SK-N-SH (cell line): ENCODE results near the gene TOM1L1. TPM values are rescaled to one million over a fixed set of nuclear protein-coding genes. Genes with fewer than 3 reads are reported as not detected.

Experiments used
- CTCF ChIA-PET: fragments of 300-600, 350-600 bp; formaldehyde crosslinking; extraction: SDS; loops from one replicate; lab custom pipeline; 2021; lab: Yijun Ruan, JAX
- POLR2A ChIA-PET: fragments of 350-600 bp; sonication (Branson Sonifier 250); formaldehyde crosslinking; extraction: SDS; loops from one replicate; lab custom pipeline; 2020; ENCODE audit warnings: antibody characterized with exemption, inconsistent platforms; lab: Yijun Ruan, JAX
- DNase-seq: peaks from one replicate; pipeline ENCODE4 v3.0.0; 2012
- H2AFZ ChIP-seq: fragments of 200-600 bp; sonication (generic); 2 replicates; pipeline ENCODE4 v1.8.1; 2016; ENCODE audit warnings: antibody characterized with exemption, mild to moderate bottlenecking, low read depth
- H3F3A ChIP-seq: fragments of 200-600 bp; sonication (generic); replicated peaks from 2 replicates; pipeline ENCODE3; 2016; ENCODE audit warnings: antibody characterized with exemption, mild to moderate bottlenecking; ENCODE audit not compliant: insufficient read depth
- H3K27ac ChIP-seq, 2 experiments: fragments of 200-500 bp in 1 of 2; fragments of 200-600 bp in 1 of 2; sonication (Bioruptor generic) in 1 of 2; sonication (generic), shearing (Covaris generic) in 1 of 2; 2 replicates each; pipeline versions ENCODE4 v1.5.1 to v1.6.1; 2014 to 2016; ENCODE audit warnings: low read depth in 2 of 2, inconsistent platforms in 1 of 2, low read length in 1 of 2, mild to moderate bottlenecking in 1 of 2, mixed read lengths in 1 of 2
- H3K27me3 ChIP-seq: fragments of 200-600 bp; sonication (generic), shearing (Covaris generic); 2 replicates; pipeline ENCODE4 v1.6.1; 2016; ENCODE audit warnings: mixed run types; ENCODE audit not compliant: insufficient read depth
- H3K36me3 ChIP-seq, 2 experiments: fragments of 200-500 bp in 1 of 2; fragments of 200-600 bp in 1 of 2; sonication (Bioruptor generic) in 1 of 2; sonication (generic) in 1 of 2; replicated peaks in 1 of 2; 2 replicates each; pipeline versions ENCODE3 to v1.5.1; 2014 to 2016; ENCODE audit warnings: low read length in 1 of 2, mild to moderate bottlenecking in 1 of 2; ENCODE audit not compliant: insufficient read depth in 2 of 2, control insufficient read depth in 1 of 2
- H3K4me1 ChIP-seq, 2 experiments: fragments of 200-500 bp in 1 of 2; fragments of 200-600 bp in 1 of 2; sonication (Bioruptor generic) in 1 of 2; sonication (generic), shearing (Covaris generic) in 1 of 2; 2 replicates each; pipeline versions ENCODE4 v1.5.1 to v1.6.1; 2014 to 2016; ENCODE audit warnings: low read depth in 1 of 2, low read length in 1 of 2, mixed run types in 1 of 2; ENCODE audit not compliant: insufficient read depth in 2 of 2, control insufficient read depth in 1 of 2
- H3K4me2 ChIP-seq: fragments of 200-600 bp; sonication (generic), shearing (Covaris generic); 2 replicates; pipeline ENCODE4 v1.6.1; 2017; ENCODE audit warnings: mixed run types
- H3K4me3 ChIP-seq, 2 experiments: fragments of 200-500 bp in 1 of 2; fragments of 200-600 bp in 1 of 2; sonication (Bioruptor generic) in 1 of 2; sonication (generic), shearing (Covaris generic) in 1 of 2; 2 replicates each; pipeline versions ENCODE4 v1.5.1 to v1.8.1; 2014 to 2016; ENCODE audit warnings: low read depth in 2 of 2, inconsistent platforms in 1 of 2, low read length in 1 of 2, mild to moderate bottlenecking in 1 of 2, mixed read lengths in 1 of 2, moderate library complexity in 1 of 2
- H3K79me2 ChIP-seq: fragments of 200-600 bp; sonication (generic); 2 replicates; pipeline ENCODE4 v1.8.1; 2017; ENCODE audit warnings: mild to moderate bottlenecking; ENCODE audit not compliant: insufficient read depth
- H3K9ac ChIP-seq: fragments of 200-600 bp; sonication (generic); 2 replicates; pipeline ENCODE4 v1.6.1; 2017; ENCODE audit warnings: mixed run types
- H3K9me2 ChIP-seq: fragments of 200-600 bp; sonication (generic); 2 replicates; pipeline ENCODE4 v1.6.1; 2017; ENCODE audit warnings: mixed run types
- H3K9me3 ChIP-seq: fragments of 200-600 bp; sonication (generic); 2 replicates; pipeline ENCODE4 v1.6.1; 2017; ENCODE audit warnings: mixed run types, mild to moderate bottlenecking, moderate library complexity
- H4K20me1 ChIP-seq: fragments of 200-600 bp; sonication (generic); 2 replicates; pipeline ENCODE4 v1.6.1; 2017; ENCODE audit warnings: mild to moderate bottlenecking, mixed run types; ENCODE audit not compliant: insufficient read depth
- CHD2 ChIP-seq: fragments of 150-350 bp; IDR thresholded peaks from 2 replicates; pipeline ENCODE4 v1.6.1; 2018; ENCODE audit warnings: low read length; ENCODE audit not compliant: partially characterized antibody
- EZH2phosphoT487 ChIP-seq: fragments of 200-600 bp; sonication (generic); IDR thresholded peaks from 2 replicates; pipeline ENCODE4 v1.6.1; 2017; ENCODE audit warnings: low read depth, mixed run types, mild to moderate bottlenecking, antibody characterized with exemption, moderate library complexity, borderline replicate concordance
- FOSL2 ChIP-seq: IDR thresholded peaks from 2 replicates; pipeline ENCODE4 v1.4.0; 2012; ENCODE audit warnings: low read depth, mild to moderate bottlenecking, moderate library complexity, borderline replicate concordance
- FOXJ3 ChIP-seq: sonication (generic); formaldehyde crosslinking; IDR thresholded peaks from 2 replicates; pipeline ENCODE4 v1.5.1; 2020; ENCODE audit warnings: mild to moderate bottlenecking, missing genetic modification reagents
- GABPA ChIP-seq: IDR thresholded peaks from 2 replicates; pipeline ENCODE4 v1.4.0; 2012; ENCODE audit warnings: low read depth, mild to moderate bottlenecking
- JUND ChIP-seq: IDR thresholded peaks from 2 replicates; pipeline ENCODE4 v1.4.0; 2012
- MXI1 ChIP-seq: IDR thresholded peaks from 2 replicates; pipeline ENCODE4 v1.6.1; 2012; ENCODE audit warnings: mild to moderate bottlenecking, low read depth, low read length, improper control_type of control experiment
- NFIC ChIP-seq: IDR thresholded peaks from 2 replicates; pipeline ENCODE4 v1.4.0; 2012; ENCODE audit warnings: borderline replicate concordance
- NRF1 ChIP-seq: IDR thresholded peaks from 2 replicates; pipeline ENCODE4 v1.6.1; 2012; ENCODE audit warnings: low read depth, mild to moderate bottlenecking, low read length
- POLR2AphosphoS5 ChIP-seq: IDR thresholded peaks from 2 replicates; pipeline ENCODE4 v1.6.1; 2012; ENCODE audit warnings: low read depth, low read length
- RCOR1 ChIP-seq: fragments of 150-350 bp; IDR thresholded peaks from 2 replicates; pipeline ENCODE4 v1.6.1; 2017; ENCODE audit warnings: antibody characterized with exemption, low read length
- SIN3A ChIP-seq: IDR thresholded peaks from 2 replicates; pipeline ENCODE4 v1.6.1; 2012; ENCODE audit warnings: low read depth, mild to moderate bottlenecking, low read length, moderate library complexity, borderline replicate concordance
- SMC3 ChIP-seq: IDR thresholded peaks from 2 replicates; pipeline ENCODE4 v1.6.1; 2012; ENCODE audit warnings: low read depth, low read length, improper control_type of control experiment
- TAF1 ChIP-seq: IDR thresholded peaks from 2 replicates; pipeline ENCODE4 v1.6.1; 2012; ENCODE audit warnings: low read depth, mild to moderate bottlenecking, low read length, moderate library complexity, borderline replicate concordance
- polyA plus RNA-seq, 3 experiments: library from polyadenylated mRNA; depleted of rRNA; stranded (reverse); fragments of >200 nt; gene quantifications; 2 replicates each; pipeline ENCODE4 v1.2.3, GENCODE V29; 2012
- TF ChIP-seq, protein P1 (sequence below): IDR thresholded peaks from 2 replicates; pipeline ENCODE4 v1.6.1; 2012; ENCODE audit warnings: mild to moderate bottlenecking, low read depth, low read length, moderate library complexity
- TF ChIP-seq, protein P2 (sequence below): fragments of 150-350 bp; IDR thresholded peaks from 2 replicates; pipeline ENCODE4 v1.6.1; 2016; ENCODE audit warnings: mild to moderate bottlenecking, low read depth, low read length
- TF ChIP-seq, protein P3 (sequence below): IDR thresholded peaks from 2 replicates; pipeline ENCODE4 v1.4.0; 2012; ENCODE audit warnings: low read depth, borderline replicate concordance
- TF ChIP-seq, protein P4 (sequence below): IDR thresholded peaks from 2 replicates; pipeline ENCODE4; 2012
- TF ChIP-seq, protein P5 (sequence below): fragments of 150-350 bp; IDR thresholded peaks from 2 replicates; pipeline ENCODE4 v1.6.1; 2017; ENCODE audit warnings: antibody characterized with exemption, low read length, low read depth, borderline replicate concordance
- TF ChIP-seq, protein P6 (sequence below): IDR thresholded peaks from 2 replicates; pipeline ENCODE4 v1.4.0; 2012; ENCODE audit warnings: low read depth, borderline replicate concordance

The TOM1L1 gene
- polyA plus RNA-seq, 1 of the 3 experiments (the other 2 are of a cell fraction) = 46.5 TPM

DNA sequence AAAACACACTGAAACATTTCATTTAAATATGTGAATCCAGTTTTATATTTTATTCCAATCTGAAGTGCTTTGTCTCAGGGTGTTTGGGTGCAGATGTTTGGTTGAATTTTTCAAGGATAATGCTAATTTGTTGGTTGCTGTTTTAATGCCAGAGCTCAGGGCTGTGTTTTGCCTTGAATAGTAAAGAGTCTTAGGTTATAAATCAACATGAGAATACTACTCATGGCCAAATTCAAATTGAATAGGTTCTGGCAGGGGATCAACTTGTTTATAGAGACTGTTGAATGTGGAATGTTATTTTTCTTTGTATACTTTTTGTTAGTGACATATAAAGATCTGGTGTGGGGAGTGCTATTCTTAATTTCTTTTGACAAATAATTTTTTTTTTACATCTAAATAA is 18.8 kb downstream of the TOM1L1 start:
- DNase-seq = no peak
- TF ChIP-seq CHD2 = no peak
- no peak for TF ChIP-seq FOSL2
- no peak for TF ChIP-seq NFIC
- TF ChIP-seq, protein P1, sequence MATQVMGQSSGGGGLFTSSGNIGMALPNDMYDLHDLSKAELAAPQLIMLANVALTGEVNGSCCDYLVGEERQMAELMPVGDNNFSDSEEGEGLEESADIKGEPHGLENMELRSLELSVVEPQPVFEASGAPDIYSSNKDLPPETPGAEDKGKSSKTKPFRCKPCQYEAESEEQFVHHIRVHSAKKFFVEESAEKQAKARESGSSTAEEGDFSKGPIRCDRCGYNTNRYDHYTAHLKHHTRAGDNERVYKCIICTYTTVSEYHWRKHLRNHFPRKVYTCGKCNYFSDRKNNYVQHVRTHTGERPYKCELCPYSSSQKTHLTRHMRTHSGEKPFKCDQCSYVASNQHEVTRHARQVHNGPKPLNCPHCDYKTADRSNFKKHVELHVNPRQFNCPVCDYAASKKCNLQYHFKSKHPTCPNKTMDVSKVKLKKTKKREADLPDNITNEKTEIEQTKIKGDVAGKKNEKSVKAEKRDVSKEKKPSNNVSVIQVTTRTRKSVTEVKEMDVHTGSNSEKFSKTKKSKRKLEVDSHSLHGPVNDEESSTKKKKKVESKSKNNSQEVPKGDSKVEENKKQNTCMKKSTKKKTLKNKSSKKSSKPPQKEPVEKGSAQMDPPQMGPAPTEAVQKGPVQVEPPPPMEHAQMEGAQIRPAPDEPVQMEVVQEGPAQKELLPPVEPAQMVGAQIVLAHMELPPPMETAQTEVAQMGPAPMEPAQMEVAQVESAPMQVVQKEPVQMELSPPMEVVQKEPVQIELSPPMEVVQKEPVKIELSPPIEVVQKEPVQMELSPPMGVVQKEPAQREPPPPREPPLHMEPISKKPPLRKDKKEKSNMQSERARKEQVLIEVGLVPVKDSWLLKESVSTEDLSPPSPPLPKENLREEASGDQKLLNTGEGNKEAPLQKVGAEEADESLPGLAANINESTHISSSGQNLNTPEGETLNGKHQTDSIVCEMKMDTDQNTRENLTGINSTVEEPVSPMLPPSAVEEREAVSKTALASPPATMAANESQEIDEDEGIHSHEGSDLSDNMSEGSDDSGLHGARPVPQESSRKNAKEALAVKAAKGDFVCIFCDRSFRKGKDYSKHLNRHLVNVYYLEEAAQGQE = no peak
- no peak for TF ChIP-seq POLR2AphosphoS5
- TF ChIP-seq, protein P2, sequence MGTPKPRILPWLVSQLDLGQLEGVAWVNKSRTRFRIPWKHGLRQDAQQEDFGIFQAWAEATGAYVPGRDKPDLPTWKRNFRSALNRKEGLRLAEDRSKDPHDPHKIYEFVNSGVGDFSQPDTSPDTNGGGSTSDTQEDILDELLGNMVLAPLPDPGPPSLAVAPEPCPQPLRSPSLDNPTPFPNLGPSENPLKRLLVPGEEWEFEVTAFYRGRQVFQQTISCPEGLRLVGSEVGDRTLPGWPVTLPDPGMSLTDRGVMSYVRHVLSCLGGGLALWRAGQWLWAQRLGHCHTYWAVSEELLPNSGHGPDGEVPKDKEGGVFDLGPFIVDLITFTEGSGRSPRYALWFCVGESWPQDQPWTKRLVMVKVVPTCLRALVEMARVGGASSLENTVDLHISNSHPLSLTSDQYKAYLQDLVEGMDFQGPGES = no peak
- TF ChIP-seq, protein P3, sequence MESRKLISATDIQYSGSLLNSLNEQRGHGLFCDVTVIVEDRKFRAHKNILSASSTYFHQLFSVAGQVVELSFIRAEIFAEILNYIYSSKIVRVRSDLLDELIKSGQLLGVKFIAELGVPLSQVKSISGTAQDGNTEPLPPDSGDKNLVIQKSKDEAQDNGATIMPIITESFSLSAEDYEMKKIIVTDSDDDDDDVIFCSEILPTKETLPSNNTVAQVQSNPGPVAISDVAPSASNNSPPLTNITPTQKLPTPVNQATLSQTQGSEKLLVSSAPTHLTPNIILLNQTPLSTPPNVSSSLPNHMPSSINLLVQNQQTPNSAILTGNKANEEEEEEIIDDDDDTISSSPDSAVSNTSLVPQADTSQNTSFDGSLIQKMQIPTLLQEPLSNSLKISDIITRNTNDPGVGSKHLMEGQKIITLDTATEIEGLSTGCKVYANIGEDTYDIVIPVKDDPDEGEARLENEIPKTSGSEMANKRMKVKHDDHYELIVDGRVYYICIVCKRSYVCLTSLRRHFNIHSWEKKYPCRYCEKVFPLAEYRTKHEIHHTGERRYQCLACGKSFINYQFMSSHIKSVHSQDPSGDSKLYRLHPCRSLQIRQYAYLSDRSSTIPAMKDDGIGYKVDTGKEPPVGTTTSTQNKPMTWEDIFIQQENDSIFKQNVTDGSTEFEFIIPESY = no peak
- TF ChIP-seq GABPA = no peak
- no peak for TF ChIP-seq MXI1
- no peak for TF ChIP-seq RCOR1
- TF ChIP-seq TAF1 = no peak
- no peak for TF ChIP-seq FOXJ3 (CRISPR knock-in tag)
- TF ChIP-seq NRF1 = no peak
- TF ChIP-seq SIN3A = no peak
- TF ChIP-seq, protein P4, sequence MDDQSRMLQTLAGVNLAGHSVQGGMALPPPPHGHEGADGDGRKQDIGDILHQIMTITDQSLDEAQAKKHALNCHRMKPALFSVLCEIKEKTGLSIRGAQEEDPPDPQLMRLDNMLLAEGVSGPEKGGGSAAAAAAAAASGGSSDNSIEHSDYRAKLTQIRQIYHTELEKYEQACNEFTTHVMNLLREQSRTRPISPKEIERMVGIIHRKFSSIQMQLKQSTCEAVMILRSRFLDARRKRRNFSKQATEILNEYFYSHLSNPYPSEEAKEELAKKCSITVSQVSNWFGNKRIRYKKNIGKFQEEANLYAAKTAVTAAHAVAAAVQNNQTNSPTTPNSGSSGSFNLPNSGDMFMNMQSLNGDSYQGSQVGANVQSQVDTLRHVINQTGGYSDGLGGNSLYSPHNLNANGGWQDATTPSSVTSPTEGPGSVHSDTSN = no peak
- TF ChIP-seq, protein P5, sequence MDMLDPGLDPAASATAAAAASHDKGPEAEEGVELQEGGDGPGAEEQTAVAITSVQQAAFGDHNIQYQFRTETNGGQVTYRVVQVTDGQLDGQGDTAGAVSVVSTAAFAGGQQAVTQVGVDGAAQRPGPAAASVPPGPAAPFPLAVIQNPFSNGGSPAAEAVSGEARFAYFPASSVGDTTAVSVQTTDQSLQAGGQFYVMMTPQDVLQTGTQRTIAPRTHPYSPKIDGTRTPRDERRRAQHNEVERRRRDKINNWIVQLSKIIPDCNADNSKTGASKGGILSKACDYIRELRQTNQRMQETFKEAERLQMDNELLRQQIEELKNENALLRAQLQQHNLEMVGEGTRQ = no peak
- TF ChIP-seq, protein P6, sequence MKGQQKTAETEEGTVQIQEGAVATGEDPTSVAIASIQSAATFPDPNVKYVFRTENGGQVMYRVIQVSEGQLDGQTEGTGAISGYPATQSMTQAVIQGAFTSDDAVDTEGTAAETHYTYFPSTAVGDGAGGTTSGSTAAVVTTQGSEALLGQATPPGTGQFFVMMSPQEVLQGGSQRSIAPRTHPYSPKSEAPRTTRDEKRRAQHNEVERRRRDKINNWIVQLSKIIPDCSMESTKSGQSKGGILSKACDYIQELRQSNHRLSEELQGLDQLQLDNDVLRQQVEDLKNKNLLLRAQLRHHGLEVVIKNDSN = no peak
- TF ChIP-seq EZH2phosphoT487 = no peak
- TF ChIP-seq JUND = no peak
- TF ChIP-seq SMC3 = no peak
- no peak overlapping the region for H3K27ac ChIP-seq
- no peak overlapping the region for H3K4me3 ChIP-seq
- CTCF ChIA-PET = interaction anchor here (1.1 to 1.9 kb wide), 3 partner anchors 17 to 1802 kb away, joined by 3 to 5 read pairs (median 3); no protein-coding TSS in a partner anchor
- H3F3A ChIP-seq = no peaks in the 10 kb centered on the region
- H3K4me2 ChIP-seq = no peak overlapping the region
- H3K9ac ChIP-seq = no peak overlapping the region
- no peaks in the 10 kb centered on the region for H3K9me2 ChIP-seq
- H3K4me1 ChIP-seq = no peaks in the 10 kb centered on the region
- H4K20me1 ChIP-seq = no peaks in the 10 kb centered on the region
- POLR2A ChIA-PET = interaction anchor here (1.0 kb wide), 1 partner anchor 10 kb away, joined by 3 read pairs; no protein-coding TSS in a partner anchor
- H3K27me3 ChIP-seq = no peaks in the 10 kb centered on the region
- H3K79me2 ChIP-seq = no peaks in the 10 kb centered on the region
- H3K36me3 ChIP-seq = peaks cover 69 to 73% of the 10 kb centered on the region in 2 experiments
- no peaks in the 10 kb centered on the region for H3K9me3 ChIP-seq
- no peak overlapping the region for H2AFZ ChIP-seq
